MM.1S (cell line): Measurements from ENCODE around the gene RIN1.

Source experiments
- CTCF ChIP-seq: fragments of 300-600 bp; sonication (generic); IDR thresholded peaks from 2 replicates; pipeline ENCODE4 v1.5.1; 2016; ENCODE audit warnings: antibody characterized with exemption, low read length, mixed read lengths
- EZH2phosphoT487 ChIP-seq: fragments of 300-600 bp; sonication (generic); IDR thresholded peaks from 2 replicates; pipeline ENCODE4 v1.6.1; 2018; ENCODE audit warnings: antibody characterized with exemption, low read length

GRCh38 chr11:66312549-66313320, 23.5 kb downstream of the RIN1 start:
- TF ChIP-seq CTCF (no peak), EZH2phosphoT487 (no peak)
